Adrenal gland (tissue), 12 donors: ENCODE results near the gene AMMECR1. TPM values are rescaled to one million over a fixed set of nuclear protein-coding genes. Genes with fewer than 3 reads are reported as not detected.

Experiments used
- DNase-seq, 7 donors: peaks; one replicate each; pipeline ENCODE4 v3.0.0-alpha.2; 2019 to 2020
- H3K27ac ChIP-seq, 5 donors: fragments of 200-600 bp; sonication (generic) in 4 of 5; 1 replicate in 3 of 5; 2 replicates in 2 of 5; pipeline versions ENCODE4 v1.5.1 to v1.8.0; 2016 to 2020; ENCODE audit warnings: mild to moderate bottlenecking in 1 of 5
- H3K27me3 ChIP-seq: fragments of 200-600 bp; 2 replicates; pipeline ENCODE4 v1.8.0; 2021
- H3K36me3 ChIP-seq, 2 donors: fragments of 200-600 bp; replicated peaks in 1 of 2; 1 replicate in 1 of 2; 2 replicates in 1 of 2; pipeline versions ENCODE4 v1.5.1 to v1.8.0; 2018 to 2022
- H3K4me1 ChIP-seq, 2 donors: fragments of 200-600 bp; replicated peaks in 1 of 2; 1 replicate in 1 of 2; 2 replicates in 1 of 2; pipeline versions ENCODE4 v1.5.1 to v1.8.0; 2018 to 2021
- H3K4me3 ChIP-seq, 4 donors: fragments of 200-600 bp; sonication (generic) in 3 of 4; one replicate each; pipeline ENCODE4 v1.5.1; 2016 to 2018
- H3K9me3 ChIP-seq, 3 donors: fragments of 200-600 bp; sonication (generic) in 1 of 3; replicated peaks in 1 of 3; 1 replicate in 2 of 3; 2 replicates in 1 of 3; pipeline versions ENCODE4 v1.5.1 to v1.8.0; 2016 to 2021
- POLR2A ChIP-seq, 2 donors: fragments of 450-650 bp; IDR thresholded peaks; one replicate each; pipeline ENCODE4 v1.6.1; 2017; ENCODE audit warnings: antibody characterized with exemption in 2 of 2, mild to moderate bottlenecking in 2 of 2, moderate library complexity in 1 of 2
- WGBS, 4 donors: extraction: QIAGEN DNeasy Blood & Tissue Kit in 2 of 4; methylation state at CpG; one replicate each; pipeline versions ENCODE4 v1.1.5 to v1.1.7; 2013 to 2017; 5-methylcytosine and 5-hydroxymethylcytosine counted together
- intact Hi-C, 2 donors: fragments of 100-400 bp; cut with DNase I; formaldehyde crosslinking; loops; one replicate each; pipeline versions ENCODE4 v1.14.1 to v1.15.0; 2022 to 2023
- polyA plus RNA-seq, 3 donors: library from polyadenylated mRNA; stranded (reverse); fragments of 200-250 nt in 2 of 3; fragments of 350-450 nt in 1 of 3; fragmentation: Illumina TruSeq in 1 of 3; extraction: RNeasy Lipid Tissue Mini Kit (QIAGEN cat#74804) in 1 of 3; gene quantifications; one replicate each; pipeline ENCODE4 v1.2.3, GENCODE V29; 2013 to 2014
- total RNA-seq, 9 donors: library from RNA; depleted of rRNA in 4 of 9; stranded (reverse); fragments of >200 nt in 4 of 9; fragments of 120-200 nt in 1 of 9; fragmentation: NEBNext Ultra II Directional in 1 of 9; extraction: Animal tissue kit (Norgen Biotek cat#: 25700) in 1 of 9; gene quantifications; one replicate each; pipeline versions ENCODE4 v1.1.0 to v1.2.4, GENCODE V29; 2013 to 2023
- TF ChIP-seq, protein P1 (sequence below), 6 experiments: fragments of 450-650 bp in 4 of 6; fragments of 200-600 bp in 2 of 6; sonication (generic) in 1 of 6; IDR thresholded peaks; 1 replicate in 5 of 6; 2 replicates in 1 of 6; pipeline versions ENCODE4 v1.5.1 to v1.8.0; 2016 to 2021; ENCODE audit warnings: antibody characterized with exemption in 6 of 6, mild to moderate bottlenecking in 2 of 6, moderate library complexity in 1 of 6
- donor health status: healthy with polysubstance abuse.
- donor health status: Bipolar disorder and iron deficiency.
- donor health status: DM: yes; HTN: yes; CAD: no.
- donor health status: DM: no; HTN: no; CAD: no.
- donor health status: DM: no; HTN: no; CAD: no.
- donor health status: DM: yes; HTN: yes; CAD: no.

The AMMECR1 gene
- total and polyA plus RNA-seq, 12 donors = 2.6 to 20.1 (median 7.8) TPM

- Histone ChIP-seq H3K27ac (no peak overlapping the region), H3K36me3 (no peaks in the 10 kb centered on the region), H3K27me3 (peaks cover 5% of the 10 kb centered on the region), H3K4me3 (no peak overlapping the region), H3K4me1 (no peaks in the 10 kb centered on the region), H3K9me3 (no peaks in the 10 kb centered on the region)
- DNase-seq = no peak
- 60 to 80% (median 63%) methylated on average over 3 of the region's 3 CpGs for WGBS, 4 donors
- intact Hi-C loops = no loop called here
- TF ChIP-seq, protein P1, sequence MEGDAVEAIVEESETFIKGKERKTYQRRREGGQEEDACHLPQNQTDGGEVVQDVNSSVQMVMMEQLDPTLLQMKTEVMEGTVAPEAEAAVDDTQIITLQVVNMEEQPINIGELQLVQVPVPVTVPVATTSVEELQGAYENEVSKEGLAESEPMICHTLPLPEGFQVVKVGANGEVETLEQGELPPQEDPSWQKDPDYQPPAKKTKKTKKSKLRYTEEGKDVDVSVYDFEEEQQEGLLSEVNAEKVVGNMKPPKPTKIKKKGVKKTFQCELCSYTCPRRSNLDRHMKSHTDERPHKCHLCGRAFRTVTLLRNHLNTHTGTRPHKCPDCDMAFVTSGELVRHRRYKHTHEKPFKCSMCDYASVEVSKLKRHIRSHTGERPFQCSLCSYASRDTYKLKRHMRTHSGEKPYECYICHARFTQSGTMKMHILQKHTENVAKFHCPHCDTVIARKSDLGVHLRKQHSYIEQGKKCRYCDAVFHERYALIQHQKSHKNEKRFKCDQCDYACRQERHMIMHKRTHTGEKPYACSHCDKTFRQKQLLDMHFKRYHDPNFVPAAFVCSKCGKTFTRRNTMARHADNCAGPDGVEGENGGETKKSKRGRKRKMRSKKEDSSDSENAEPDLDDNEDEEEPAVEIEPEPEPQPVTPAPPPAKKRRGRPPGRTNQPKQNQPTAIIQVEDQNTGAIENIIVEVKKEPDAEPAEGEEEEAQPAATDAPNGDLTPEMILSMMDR (IDR thresholded peaks at IDR 0.05) = no peak
- no peak for TF ChIP-seq POLR2A (IDR thresholded peaks at IDR 0.05)
Observed at GRCh38 chrX:110194977-110195376, 122.9 kb downstream of the AMMECR1 start.

DNA sequence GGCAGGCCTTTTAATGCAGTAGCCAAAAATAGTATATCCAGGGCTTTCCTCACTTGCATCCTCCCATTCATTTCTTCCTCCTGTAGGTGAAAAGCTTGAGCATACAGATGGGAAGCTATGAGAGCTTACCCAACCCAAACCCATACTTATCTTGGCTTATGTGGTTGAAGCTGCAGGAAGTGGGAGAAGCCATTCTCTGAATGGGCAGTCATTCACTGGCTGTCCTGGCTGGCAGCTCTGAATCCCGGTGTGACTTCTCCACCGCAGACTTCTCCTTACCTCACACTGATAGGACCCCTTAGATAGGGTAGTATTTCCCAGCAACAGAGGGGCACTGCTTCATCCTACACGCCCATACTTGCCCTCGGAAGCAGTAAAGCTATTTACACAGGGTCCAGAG, 125.4 kb downstream of the AMMECR1 start:
- Histone ChIP-seq H3K36me3 (no peaks in the 10 kb centered on the region), H3K27ac (no peak overlapping the region), H3K4me3 (no peak overlapping the region), H3K9me3 (no peaks in the 10 kb centered on the region), H3K27me3 (peaks cover 5% of the 10 kb centered on the region), H3K4me1 (no peaks in the 10 kb centered on the region)
- intact Hi-C loops = no loop called here
- TF ChIP-seq, protein P1 (IDR thresholded peaks at IDR 0.05) = no peak
- no peak for TF ChIP-seq POLR2A (IDR thresholded peaks at IDR 0.05)
- no peak for DNase-seq
- 68 to 95% (median 85%) methylated on average over 3 to 4 of the region's 4 CpGs for WGBS, 4 donors

- Histone ChIP-seq H3K27me3 (no peaks in the 10 kb centered on the region), H3K4me1 (no peaks in the 10 kb centered on the region), H3K9me3 (no peaks in the 10 kb centered on the region), H3K36me3 (no peaks in the 10 kb centered on the region), H3K4me3 (no peak overlapping the region), H3K27ac (no peak overlapping the region)
- DNase-seq = no peak
- 70 to 83% (median 75%) methylated on average over 4 of the region's 4 CpGs for WGBS, 4 donors
- TF ChIP-seq, protein P1 (IDR thresholded peaks at IDR 0.05) = no peak
- no peak for TF ChIP-seq POLR2A (IDR thresholded peaks at IDR 0.05)
- intact Hi-C loops = no loop called here
Observed at GRCh38 chrX:110188701-110189558, 129.0 kb downstream of the AMMECR1 start.

DNA sequence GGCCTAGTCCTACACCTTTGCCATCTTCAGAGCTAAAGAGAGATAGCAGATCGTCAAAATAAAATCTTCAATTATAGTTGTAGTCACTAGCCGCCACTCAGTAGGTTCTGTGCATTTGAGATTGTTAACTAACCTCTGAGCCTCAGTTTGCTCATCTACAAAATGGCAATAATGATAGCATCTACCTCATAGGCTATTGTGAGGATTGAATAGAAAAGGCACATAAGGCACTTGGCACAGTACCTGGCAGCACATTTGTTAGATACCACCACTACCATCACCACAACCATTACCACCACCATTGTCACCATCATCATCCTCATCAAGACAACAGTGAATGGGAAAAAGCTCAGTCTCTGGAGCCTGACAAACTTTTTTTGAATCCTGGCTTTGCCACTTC, 134.6 kb downstream of the AMMECR1 start:
- H3K27me3 ChIP-seq = no peaks in the 10 kb centered on the region
- peaks cover 3 to 4% of the 10 kb centered on the region in 2 donors for H3K4me1 ChIP-seq
- no peak for TF ChIP-seq POLR2A (IDR thresholded peaks at IDR 0.05)
- no peak overlapping the region for H3K4me3 ChIP-seq
- DNase-seq = no peak
- H3K27ac ChIP-seq = peak overlapping the region in 1 of 5 donors; percentile 8
- 72 to 90% (median 87%) methylated on average over 2 of the region's 2 CpGs for WGBS, 4 donors
- no peaks in the 10 kb centered on the region for H3K9me3 ChIP-seq
- H3K36me3 ChIP-seq = no peaks in the 10 kb centered on the region
- intact Hi-C loops = no loop called here

DNA sequence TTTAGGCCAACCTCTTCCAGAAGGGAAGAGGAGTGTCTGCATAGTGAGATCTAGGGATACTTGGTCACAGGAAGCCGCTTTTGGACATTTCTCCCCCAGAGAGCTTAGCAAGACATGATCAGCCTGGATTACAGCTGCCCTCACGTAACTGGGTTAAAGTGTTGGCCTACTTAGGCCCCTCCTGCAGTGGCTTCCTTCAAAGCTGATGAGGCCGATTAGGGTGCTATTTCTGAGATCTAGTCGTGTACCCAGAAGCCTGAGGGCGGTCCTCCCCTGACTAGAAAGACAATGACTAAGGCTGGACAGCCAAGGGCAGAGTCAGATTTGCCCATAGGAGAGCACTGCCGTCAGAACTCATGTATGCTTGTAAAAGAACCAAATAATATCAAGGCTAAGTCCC, 135.0 kb downstream of the AMMECR1 start:
- Histone ChIP-seq H3K4me1 (peaks cover 3 to 4% of the 10 kb centered on the region in 2 donors), H3K36me3 (no peaks in the 10 kb centered on the region), H3K27ac (peak overlapping the region in 1 of 5 donors; percentile 8), H3K9me3 (no peaks in the 10 kb centered on the region), H3K27me3 (no peaks in the 10 kb centered on the region), H3K4me3 (no peak overlapping the region)
- intact Hi-C loops = no loop called here
- DNase-seq = no peak
- TF ChIP-seq, protein P1 (IDR thresholded peaks at IDR 0.05) = no peak
- no peak for TF ChIP-seq POLR2A (IDR thresholded peaks at IDR 0.05)
- WGBS, 4 donors = 54 to 71% (median 61%) methylated on average over 3 to 6 of the region's 6 CpGs
